ENCODE measurements around the gene GJB4.

GJB4 gene

GRCh38 chr1:34759503-34760357 lies at the start of gene GJB4:
Gene GJB4, plus strand, starts transcription at chr1:34759740. Its CDS starts 1,515 bp downstream, at chr1:34761255.
- Histone ChIP-seq H3K36me3 (ENCODE audit: control insufficient read depth in 1 of 2, insufficient read depth in 2 of 2, low read length in 2 of 2) (no peaks in the 10 kb centered on the region), H3K9me3 (ENCODE audit: control insufficient read depth in 1 of 2, low read length in 2 of 2) (peaks cover 0 to 3% of the 10 kb centered on the region in 2 donors), H3K27ac (ENCODE audit: low read length) (no peak within 1 kb of the TSS), H3K27me3 (ENCODE audit: low read depth, low read length) (no peaks in the 10 kb centered on the region), H3K4me1 (ENCODE audit: control insufficient read depth in 1 of 2, insufficient read depth in 2 of 2, low read length in 2 of 2) (no peaks in the 10 kb centered on the region), H3K4me3 (ENCODE audit: low read depth in 1 of 2, low read length in 2 of 2) (no peak within 1 kb of the TSS)

- Histone ChIP-seq H3K27me3 (ENCODE audit: low read depth, low read length) (no peaks in the 10 kb centered on the region), H3K4me3 (ENCODE audit: low read depth in 1 of 2, low read length in 2 of 2) (no peak overlapping the region), H3K36me3 (ENCODE audit: control insufficient read depth in 1 of 2, insufficient read depth in 2 of 2, low read length in 2 of 2) (no peaks in the 10 kb centered on the region), H3K27ac (ENCODE audit: low read length) (no peak overlapping the region), H3K4me1 (ENCODE audit: control insufficient read depth in 1 of 2, insufficient read depth in 2 of 2, low read length in 2 of 2) (peaks cover 0 to 8% of the 10 kb centered on the region in 2 donors), H3K9me3 (ENCODE audit: control insufficient read depth in 1 of 2, low read length in 2 of 2) (no peaks in the 10 kb centered on the region)
Observed at GRCh38 chr1:34710812-34711211, 48.7 kb upstream of the GJB4 start.

- no peaks in the 10 kb centered on the region for H3K9me3 ChIP-seq (ENCODE audit: control insufficient read depth in 1 of 2, low read length in 2 of 2)
- no peaks in the 10 kb centered on the region for H3K36me3 ChIP-seq (ENCODE audit: control insufficient read depth in 1 of 2, insufficient read depth in 2 of 2, low read length in 2 of 2)
- H3K27ac ChIP-seq (ENCODE audit: low read length): no peak overlapping the region
Observed at GRCh38 chr1:34711485-34711884, 48.1 kb upstream of the GJB4 start.

GRCh38 chr1:34712007-34712688 lies 47.4 kb upstream of the GJB4 start:
- H3K36me3 ChIP-seq (ENCODE audit: control insufficient read depth in 1 of 2, insufficient read depth in 2 of 2, low read length in 2 of 2): no peaks in the 10 kb centered on the region
- no peaks in the 10 kb centered on the region for H3K9me3 ChIP-seq (ENCODE audit: control insufficient read depth in 1 of 2, low read length in 2 of 2)
- H3K27me3 ChIP-seq (ENCODE audit: low read depth, low read length): no peaks in the 10 kb centered on the region
- H3K4me3 ChIP-seq (ENCODE audit: low read depth in 1 of 2, low read length in 2 of 2): no peak overlapping the region
- H3K4me1 ChIP-seq (ENCODE audit: control insufficient read depth in 1 of 2, insufficient read depth in 2 of 2, low read length in 2 of 2): peaks cover 0 to 8% of the 10 kb centered on the region in 2 donors
- H3K27ac ChIP-seq (ENCODE audit: low read length): no peak overlapping the region

More at GRCh38 chr1:34711485-34711884, 48.1 kb upstream of the GJB4 start:
- no peaks in the 10 kb centered on the region for H3K27me3 ChIP-seq (ENCODE audit: low read depth, low read length)
- H3K4me3 ChIP-seq (ENCODE audit: low read depth in 1 of 2, low read length in 2 of 2): no peak overlapping the region
- H3K4me1 ChIP-seq (ENCODE audit: control insufficient read depth in 1 of 2, insufficient read depth in 2 of 2, low read length in 2 of 2): peaks cover 0 to 8% of the 10 kb centered on the region in 2 donors

GRCh38 chr1:34713443-34713842 lies 46.1 kb upstream of the GJB4 start:
- Histone ChIP-seq H3K4me1 (ENCODE audit: control insufficient read depth in 1 of 2, insufficient read depth in 2 of 2, low read length in 2 of 2) (peaks cover 0 to 8% of the 10 kb centered on the region in 2 donors), H3K27ac (ENCODE audit: low read length) (no peak overlapping the region), H3K27me3 (ENCODE audit: low read depth, low read length) (no peaks in the 10 kb centered on the region), H3K36me3 (ENCODE audit: control insufficient read depth in 1 of 2, insufficient read depth in 2 of 2, low read length in 2 of 2) (no peaks in the 10 kb centered on the region), H3K9me3 (ENCODE audit: control insufficient read depth in 1 of 2, low read length in 2 of 2) (peaks cover 0 to 4% of the 10 kb centered on the region in 2 donors), H3K4me3 (ENCODE audit: low read depth in 1 of 2, low read length in 2 of 2) (no peak overlapping the region)

GRCh38 chr1:34714386-34714785 lies 45.2 kb upstream of the GJB4 start:
- Histone ChIP-seq H3K9me3 (ENCODE audit: control insufficient read depth in 1 of 2, low read length in 2 of 2) (peaks cover 0 to 5% of the 10 kb centered on the region in 2 donors), H3K27ac (ENCODE audit: low read length) (no peak overlapping the region), H3K36me3 (ENCODE audit: control insufficient read depth in 1 of 2, insufficient read depth in 2 of 2, low read length in 2 of 2) (no peaks in the 10 kb centered on the region), H3K4me3 (ENCODE audit: low read depth in 1 of 2, low read length in 2 of 2) (no peak overlapping the region), H3K4me1 (ENCODE audit: control insufficient read depth in 1 of 2, insufficient read depth in 2 of 2, low read length in 2 of 2) (peaks cover 0 to 8% of the 10 kb centered on the region in 2 donors), H3K27me3 (ENCODE audit: low read depth, low read length) (no peaks in the 10 kb centered on the region)

- peaks cover 0 to 8% of the 10 kb centered on the region in 2 donors for H3K4me1 ChIP-seq (ENCODE audit: control insufficient read depth in 1 of 2, insufficient read depth in 2 of 2, low read length in 2 of 2)
- H3K36me3 ChIP-seq (ENCODE audit: control insufficient read depth in 1 of 2, insufficient read depth in 2 of 2, low read length in 2 of 2): no peaks in the 10 kb centered on the region
- peaks cover 0 to 5% of the 10 kb centered on the region in 2 donors for H3K9me3 ChIP-seq (ENCODE audit: control insufficient read depth in 1 of 2, low read length in 2 of 2)
- no peaks in the 10 kb centered on the region for H3K27me3 ChIP-seq (ENCODE audit: low read depth, low read length)
- H3K27ac ChIP-seq (ENCODE audit: low read length): no peak overlapping the region
- no peak overlapping the region for H3K4me3 ChIP-seq (ENCODE audit: low read depth in 1 of 2, low read length in 2 of 2)
Observed at GRCh38 chr1:34715139-34715538, 44.4 kb upstream of the GJB4 start.

GRCh38 chr1:34721241-34721640 lies 38.3 kb upstream of the GJB4 start:
- Histone ChIP-seq H3K4me3 (ENCODE audit: low read depth in 1 of 2, low read length in 2 of 2) (no peak overlapping the region), H3K9me3 (ENCODE audit: control insufficient read depth in 1 of 2, low read length in 2 of 2) (peaks cover 0 to 5% of the 10 kb centered on the region in 2 donors), H3K27ac (ENCODE audit: low read length) (no peak overlapping the region), H3K36me3 (ENCODE audit: control insufficient read depth in 1 of 2, insufficient read depth in 2 of 2, low read length in 2 of 2) (no peaks in the 10 kb centered on the region), H3K27me3 (ENCODE audit: low read depth, low read length) (no peaks in the 10 kb centered on the region), H3K4me1 (ENCODE audit: control insufficient read depth in 1 of 2, insufficient read depth in 2 of 2, low read length in 2 of 2) (no peaks in the 10 kb centered on the region)

GRCh38 chr1:34721646-34722355 lies 37.7 kb upstream of the GJB4 start:
- no peaks in the 10 kb centered on the region for H3K36me3 ChIP-seq (ENCODE audit: control insufficient read depth in 1 of 2, insufficient read depth in 2 of 2, low read length in 2 of 2)
- H3K4me3 ChIP-seq (ENCODE audit: low read depth in 1 of 2, low read length in 2 of 2): no peak overlapping the region
- peaks cover 0 to 5% of the 10 kb centered on the region in 2 donors for H3K9me3 ChIP-seq (ENCODE audit: control insufficient read depth in 1 of 2, low read length in 2 of 2)
- no peaks in the 10 kb centered on the region for H3K27me3 ChIP-seq (ENCODE audit: low read depth, low read length)
- H3K27ac ChIP-seq (ENCODE audit: low read length): no peak overlapping the region
- H3K4me1 ChIP-seq (ENCODE audit: control insufficient read depth in 1 of 2, insufficient read depth in 2 of 2, low read length in 2 of 2): no peaks in the 10 kb centered on the region

- Histone ChIP-seq H3K4me1 (ENCODE audit: control insufficient read depth in 1 of 2, insufficient read depth in 2 of 2, low read length in 2 of 2) (no peaks in the 10 kb centered on the region), H3K4me3 (ENCODE audit: low read depth in 1 of 2, low read length in 2 of 2) (no peak overlapping the region), H3K36me3 (ENCODE audit: control insufficient read depth in 1 of 2, insufficient read depth in 2 of 2, low read length in 2 of 2) (no peaks in the 10 kb centered on the region), H3K27me3 (ENCODE audit: low read depth, low read length) (no peaks in the 10 kb centered on the region), H3K9me3 (ENCODE audit: control insufficient read depth in 1 of 2, low read length in 2 of 2) (no peaks in the 10 kb centered on the region), H3K27ac (ENCODE audit: low read length) (no peak overlapping the region)
Observed at GRCh38 chr1:34726861-34727260, 32.7 kb upstream of the GJB4 start.

GRCh38 chr1:34730485-34730884 lies 29.1 kb upstream of the GJB4 start:
- no peaks in the 10 kb centered on the region for H3K4me1 ChIP-seq (ENCODE audit: control insufficient read depth in 1 of 2, insufficient read depth in 2 of 2, low read length in 2 of 2)
- H3K4me3 ChIP-seq (ENCODE audit: low read depth in 1 of 2, low read length in 2 of 2): no peak overlapping the region
- no peaks in the 10 kb centered on the region for H3K9me3 ChIP-seq (ENCODE audit: control insufficient read depth in 1 of 2, low read length in 2 of 2)
- H3K36me3 ChIP-seq (ENCODE audit: control insufficient read depth in 1 of 2, insufficient read depth in 2 of 2, low read length in 2 of 2): no peaks in the 10 kb centered on the region
- H3K27me3 ChIP-seq (ENCODE audit: low read depth, low read length): no peaks in the 10 kb centered on the region
- H3K27ac ChIP-seq (ENCODE audit: low read length): no peak overlapping the region

Data from muscle layer of duodenum (tissue), 2 donors.